Neural cell (in vitro differentiated cells): ENCODE results near the gene KIAA1549.

Experiments used
- EP300 ChIP-seq: fragments of 450-650 bp; conservative IDR thresholded peaks from 2 replicates; pipeline ENCODE4 v1.6.1; 2014; ENCODE audit warnings: antibody characterized with exemption, mild to moderate bottlenecking, moderate library complexity; ENCODE audit not compliant: poor library complexity, severe bottlenecking
- POLR2AphosphoS5 ChIP-seq: IDR thresholded peaks from 2 replicates; pipeline ENCODE4 v1.6.1; 2012
- RAD21 ChIP-seq: fragments of 450-650 bp; conservative IDR thresholded peaks from 2 replicates; pipeline ENCODE4 v1.6.1; 2014; ENCODE audit warnings: antibody characterized with exemption, mild to moderate bottlenecking, moderate library complexity
- SMC3 ChIP-seq: fragments of 450-650 bp; conservative IDR thresholded peaks from 2 replicates; pipeline ENCODE4 v1.6.1; 2014; ENCODE audit warnings: antibody characterized with exemption, mild to moderate bottlenecking, moderate library complexity; ENCODE audit not compliant: poor library complexity
- TAF1 ChIP-seq: IDR thresholded peaks from 2 replicates; pipeline ENCODE4 v1.6.1; 2012; ENCODE audit warnings: low read depth
- TF ChIP-seq, protein P1 (sequence below): fragments of 450-650 bp; IDR thresholded peaks from 2 replicates; pipeline ENCODE4 v1.5.1; 2014; ENCODE audit warnings: antibody characterized with exemption, mild to moderate bottlenecking, moderate library complexity; ENCODE audit not compliant: poor library complexity, severe bottlenecking
- TF ChIP-seq, protein P2 (sequence below): IDR thresholded peaks from 2 replicates; pipeline ENCODE4 v1.6.1; 2012; ENCODE audit warnings: borderline replicate concordance

DNA sequence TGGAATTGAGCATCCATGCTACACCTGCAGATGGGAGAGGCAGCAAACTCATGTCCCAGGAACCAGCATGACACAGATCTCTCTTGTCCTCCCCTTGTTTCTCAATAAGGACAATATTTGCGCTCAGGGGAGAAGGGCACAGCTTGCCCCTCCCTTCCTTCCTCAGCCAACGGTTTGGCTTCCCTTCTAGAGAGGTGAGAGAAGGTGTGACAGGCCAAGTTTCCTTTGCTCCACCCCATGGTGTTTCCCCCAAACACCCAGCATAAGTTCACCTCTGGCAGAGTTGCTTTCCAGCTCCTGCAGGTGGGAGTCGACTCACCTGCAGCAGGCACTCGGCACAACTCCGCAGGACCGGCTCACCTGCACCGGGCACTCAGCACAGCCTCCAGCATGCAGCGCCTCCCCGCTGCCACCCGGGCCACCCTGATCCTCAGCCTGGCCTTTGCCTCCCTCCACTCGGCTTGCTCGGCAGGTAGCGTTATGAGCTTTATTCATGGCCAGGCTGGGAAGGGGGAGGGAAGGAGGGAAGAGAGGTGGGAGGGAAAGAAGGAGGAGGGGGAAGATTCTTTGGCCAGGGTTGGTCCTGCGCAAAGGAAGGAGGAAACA, 183.4 kb downstream of the KIAA1549 start, which contains the start of the genes ATP6V0A4 and TMEM213:
- TF ChIP-seq, protein P1, sequence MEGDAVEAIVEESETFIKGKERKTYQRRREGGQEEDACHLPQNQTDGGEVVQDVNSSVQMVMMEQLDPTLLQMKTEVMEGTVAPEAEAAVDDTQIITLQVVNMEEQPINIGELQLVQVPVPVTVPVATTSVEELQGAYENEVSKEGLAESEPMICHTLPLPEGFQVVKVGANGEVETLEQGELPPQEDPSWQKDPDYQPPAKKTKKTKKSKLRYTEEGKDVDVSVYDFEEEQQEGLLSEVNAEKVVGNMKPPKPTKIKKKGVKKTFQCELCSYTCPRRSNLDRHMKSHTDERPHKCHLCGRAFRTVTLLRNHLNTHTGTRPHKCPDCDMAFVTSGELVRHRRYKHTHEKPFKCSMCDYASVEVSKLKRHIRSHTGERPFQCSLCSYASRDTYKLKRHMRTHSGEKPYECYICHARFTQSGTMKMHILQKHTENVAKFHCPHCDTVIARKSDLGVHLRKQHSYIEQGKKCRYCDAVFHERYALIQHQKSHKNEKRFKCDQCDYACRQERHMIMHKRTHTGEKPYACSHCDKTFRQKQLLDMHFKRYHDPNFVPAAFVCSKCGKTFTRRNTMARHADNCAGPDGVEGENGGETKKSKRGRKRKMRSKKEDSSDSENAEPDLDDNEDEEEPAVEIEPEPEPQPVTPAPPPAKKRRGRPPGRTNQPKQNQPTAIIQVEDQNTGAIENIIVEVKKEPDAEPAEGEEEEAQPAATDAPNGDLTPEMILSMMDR, result no peak
- TF ChIP-seq, protein P2, sequence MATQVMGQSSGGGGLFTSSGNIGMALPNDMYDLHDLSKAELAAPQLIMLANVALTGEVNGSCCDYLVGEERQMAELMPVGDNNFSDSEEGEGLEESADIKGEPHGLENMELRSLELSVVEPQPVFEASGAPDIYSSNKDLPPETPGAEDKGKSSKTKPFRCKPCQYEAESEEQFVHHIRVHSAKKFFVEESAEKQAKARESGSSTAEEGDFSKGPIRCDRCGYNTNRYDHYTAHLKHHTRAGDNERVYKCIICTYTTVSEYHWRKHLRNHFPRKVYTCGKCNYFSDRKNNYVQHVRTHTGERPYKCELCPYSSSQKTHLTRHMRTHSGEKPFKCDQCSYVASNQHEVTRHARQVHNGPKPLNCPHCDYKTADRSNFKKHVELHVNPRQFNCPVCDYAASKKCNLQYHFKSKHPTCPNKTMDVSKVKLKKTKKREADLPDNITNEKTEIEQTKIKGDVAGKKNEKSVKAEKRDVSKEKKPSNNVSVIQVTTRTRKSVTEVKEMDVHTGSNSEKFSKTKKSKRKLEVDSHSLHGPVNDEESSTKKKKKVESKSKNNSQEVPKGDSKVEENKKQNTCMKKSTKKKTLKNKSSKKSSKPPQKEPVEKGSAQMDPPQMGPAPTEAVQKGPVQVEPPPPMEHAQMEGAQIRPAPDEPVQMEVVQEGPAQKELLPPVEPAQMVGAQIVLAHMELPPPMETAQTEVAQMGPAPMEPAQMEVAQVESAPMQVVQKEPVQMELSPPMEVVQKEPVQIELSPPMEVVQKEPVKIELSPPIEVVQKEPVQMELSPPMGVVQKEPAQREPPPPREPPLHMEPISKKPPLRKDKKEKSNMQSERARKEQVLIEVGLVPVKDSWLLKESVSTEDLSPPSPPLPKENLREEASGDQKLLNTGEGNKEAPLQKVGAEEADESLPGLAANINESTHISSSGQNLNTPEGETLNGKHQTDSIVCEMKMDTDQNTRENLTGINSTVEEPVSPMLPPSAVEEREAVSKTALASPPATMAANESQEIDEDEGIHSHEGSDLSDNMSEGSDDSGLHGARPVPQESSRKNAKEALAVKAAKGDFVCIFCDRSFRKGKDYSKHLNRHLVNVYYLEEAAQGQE, result no peak
- TF ChIP-seq TAF1 (no peak), POLR2AphosphoS5 (no peak), EP300 (no peak), RAD21 (no peak), SMC3 (no peak)
